ENCODE results near the gene SAMD13. TPM values are rescaled to one million over a fixed set of nuclear protein-coding genes. Genes with fewer than 3 reads are reported as not detected.
A peak's percentile ranks its signal among the peaks of the same experiment; 100 is the strongest.

SAMD13 gene
- polyA plus RNA-seq, 6 donors from 2014 or later, result 0.53 to 0.70 (median 0.55) TPM; not detected in 3

DNA sequence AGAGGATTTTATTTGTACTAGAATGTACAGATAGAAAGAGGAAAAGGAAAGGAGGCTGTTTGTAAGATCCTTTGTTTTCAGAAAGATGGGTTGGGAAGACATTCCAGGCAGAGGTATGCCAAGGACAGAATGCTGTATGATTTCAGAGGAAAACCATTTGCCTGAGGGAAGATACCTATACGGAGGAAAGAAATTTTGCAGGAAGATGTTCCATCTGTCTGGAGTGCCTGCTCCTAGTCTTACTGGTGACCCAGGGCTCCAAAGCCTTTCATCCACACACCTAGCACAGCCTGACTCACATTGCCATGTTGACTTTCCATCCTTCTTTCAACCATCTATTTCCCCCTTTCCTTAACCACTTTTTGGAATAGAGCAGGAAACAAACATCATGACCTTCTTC is 18.2 kb downstream of the SAMD13 start:
- H3K4me1 Mint-ChIP-seq, result no peaks in the 10 kb centered on the region
- H3K36me3 Mint-ChIP-seq, result peaks cover 0 to 8% of the 10 kb centered on the region in 2 donors
- ATAC-seq (ENCODE audit: low read depth in 2 of 2), result no peak
- H3K27me3 Mint-ChIP-seq, result peaks cover 4 to 6% (median 5%) of the 10 kb centered on the region in 3 donors
- H3K27ac Mint-ChIP-seq, result no peak overlapping the region
- H3K9me3 Mint-ChIP-seq, result peaks cover 0 to 13% (median 4%) of the 10 kb centered on the region in 7 donors
- H3K4me3 Mint-ChIP-seq, result no peak overlapping the region
- DNase-seq, result no peak

DNA sequence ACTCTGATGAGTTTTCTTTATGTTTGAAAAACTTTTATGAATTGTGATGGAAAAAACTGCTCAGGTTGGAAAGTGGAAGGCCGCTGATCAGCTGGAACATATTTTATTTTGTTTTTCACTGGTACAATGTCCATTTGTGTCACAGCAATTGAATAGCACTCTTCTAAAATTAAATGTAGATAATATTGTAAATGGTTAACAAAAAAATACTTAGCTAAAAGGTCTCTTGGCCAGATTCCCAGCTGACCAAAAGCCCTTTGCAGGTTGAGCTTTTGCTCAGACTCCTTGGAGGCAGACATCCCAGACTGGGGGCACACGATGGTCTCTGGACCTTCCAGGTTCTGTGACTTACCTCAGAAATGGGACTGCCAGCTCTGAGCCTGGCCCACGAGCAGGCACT is 26.3 kb downstream of the SAMD13 start:
- H3K4me1 Mint-ChIP-seq, result no peaks in the 10 kb centered on the region
- no peak overlapping the region for H3K4me3 Mint-ChIP-seq
- DNase-seq, result no peak
- H3K9me3 Mint-ChIP-seq, result peaks cover 0 to 3% (median 0%) of the 10 kb centered on the region in 7 donors
- H3K27me3 Mint-ChIP-seq, result no peaks in the 10 kb centered on the region
- H3K36me3 Mint-ChIP-seq, result no peaks in the 10 kb centered on the region
- no peak overlapping the region for H3K27ac Mint-ChIP-seq
- no peak for ATAC-seq (ENCODE audit: low read depth in 2 of 2)

- Mint-ChIP-seq H3K4me1 (peaks cover 0 to 10% (median 0%) of the 10 kb centered on the region in 3 donors), H3K27me3 (no peaks in the 10 kb centered on the region), H3K4me3 (no peak overlapping the region), H3K27ac (peak overlapping the region in 1 of 6 donors; percentile 37), H3K9me3 (peaks cover 0 to 6% (median 2%) of the 10 kb centered on the region in 7 donors), H3K36me3 (peaks cover 1 to 5% of the 10 kb centered on the region in 2 donors)
- ATAC-seq (ENCODE audit: low read depth in 2 of 2) (no peak), DNase-seq (no peak)
Observed at GRCh38 chr1:84330125-84330984, 28.8 kb downstream of the SAMD13 start.

GRCh38 chr1:84339503-84339902 is 38.0 kb downstream of the SAMD13 start:
- ATAC-seq (ENCODE audit: low read depth in 2 of 2), result no peak
- peak overlapping the region in 1 of 6 donors; percentile 29 for H3K27ac Mint-ChIP-seq
- H3K36me3 Mint-ChIP-seq, result peaks cover 3 to 30% of the 10 kb centered on the region in 2 donors
- peaks cover 0 to 5% (median 4%) of the 10 kb centered on the region in 3 donors for H3K27me3 Mint-ChIP-seq
- H3K4me1 Mint-ChIP-seq, result peaks cover 0 to 9% (median 0%) of the 10 kb centered on the region in 3 donors
- no peak for DNase-seq
- peaks cover 5 to 35% (median 26%) of the 10 kb centered on the region in 7 donors for H3K9me3 Mint-ChIP-seq
- H3K4me3 Mint-ChIP-seq, result no peak overlapping the region

- Mint-ChIP-seq H3K4me3 (no peak overlapping the region), H3K27ac (no peak overlapping the region), H3K9me3 (peaks cover 0 to 5% (median 0%) of the 10 kb centered on the region in 7 donors), H3K27me3 (peaks cover 0 to 5% (median 0%) of the 10 kb centered on the region in 3 donors), H3K4me1 (no peaks in the 10 kb centered on the region), H3K36me3 (no peaks in the 10 kb centered on the region)
- no peak for DNase-seq
- ATAC-seq (ENCODE audit: low read depth in 2 of 2), result no peak
Observed at GRCh38 chr1:84344286-84344685, 42.8 kb downstream of the SAMD13 start.

GRCh38 chr1:84345220-84345619 is 43.7 kb downstream of the SAMD13 start:
- H3K27ac Mint-ChIP-seq, result no peak overlapping the region
- H3K4me1 Mint-ChIP-seq, result no peaks in the 10 kb centered on the region
- peaks cover 0 to 5% (median 0%) of the 10 kb centered on the region in 7 donors for H3K9me3 Mint-ChIP-seq
- H3K4me3 Mint-ChIP-seq, result no peak overlapping the region
- ATAC-seq (ENCODE audit: low read depth in 2 of 2), result no peak
- H3K36me3 Mint-ChIP-seq, result no peaks in the 10 kb centered on the region
- DNase-seq, result no peak
- H3K27me3 Mint-ChIP-seq, result no peaks in the 10 kb centered on the region

GRCh38 chr1:84347271-84347931 is 45.9 kb downstream of the SAMD13 start:
- H3K27me3 Mint-ChIP-seq, result no peaks in the 10 kb centered on the region
- no peaks in the 10 kb centered on the region for H3K9me3 Mint-ChIP-seq
- no peak overlapping the region for H3K27ac Mint-ChIP-seq
- no peak for DNase-seq
- no peak overlapping the region for H3K4me3 Mint-ChIP-seq
- no peaks in the 10 kb centered on the region for H3K36me3 Mint-ChIP-seq
- H3K4me1 Mint-ChIP-seq, result no peaks in the 10 kb centered on the region
- ATAC-seq (ENCODE audit: low read depth in 2 of 2), result no peak

GRCh38 chr1:84347932-84348555 is 46.5 kb downstream of the SAMD13 start:
- DNase-seq (no peak), ATAC-seq (ENCODE audit: low read depth in 2 of 2) (no peak)
- Mint-ChIP-seq H3K9me3 (no peaks in the 10 kb centered on the region), H3K27me3 (no peaks in the 10 kb centered on the region), H3K4me1 (no peaks in the 10 kb centered on the region), H3K4me3 (no peak overlapping the region), H3K36me3 (no peaks in the 10 kb centered on the region), H3K27ac (no peak overlapping the region)

GRCh38 chr1:84348759-84349158 is 47.3 kb downstream of the SAMD13 start:
- Mint-ChIP-seq H3K4me1 (no peaks in the 10 kb centered on the region), H3K27me3 (no peaks in the 10 kb centered on the region), H3K4me3 (peak overlapping the region in 1 of 8 donors; percentile 42), H3K9me3 (no peaks in the 10 kb centered on the region), H3K36me3 (no peaks in the 10 kb centered on the region), H3K27ac (no peak overlapping the region)
- DNase-seq, result no peak
- ATAC-seq (ENCODE audit: low read depth in 2 of 2), result no peak

DNA sequence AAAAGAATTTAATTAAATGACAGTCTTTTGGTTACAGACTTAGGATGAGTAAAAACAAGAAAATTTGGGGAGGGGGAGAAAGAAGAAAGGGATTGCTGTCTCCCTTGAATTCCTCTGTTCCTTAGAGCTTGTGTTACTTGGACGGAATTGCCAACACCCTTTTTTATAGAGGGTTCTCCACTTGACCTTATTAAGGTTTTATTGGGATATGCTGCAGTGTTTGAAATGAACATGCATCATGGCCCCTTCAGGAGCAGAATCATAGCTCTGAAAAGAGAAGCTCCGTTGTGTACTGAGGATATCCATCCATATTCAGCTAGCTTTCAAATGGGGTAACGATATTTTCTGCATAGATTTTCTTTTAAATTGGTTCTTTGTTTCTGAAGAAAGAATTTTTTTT is 48.6 kb downstream of the SAMD13 start:
- Mint-ChIP-seq H3K27me3 (no peaks in the 10 kb centered on the region), H3K4me1 (no peaks in the 10 kb centered on the region), H3K4me3 (no peak overlapping the region), H3K27ac (no peak overlapping the region), H3K9me3 (no peaks in the 10 kb centered on the region), H3K36me3 (no peaks in the 10 kb centered on the region)
- ATAC-seq (ENCODE audit: low read depth in 2 of 2) (no peak), DNase-seq (no peak)

GRCh38 chr1:84350550-84350949 is 49.0 kb downstream of the SAMD13 start:
- ATAC-seq (ENCODE audit: low read depth in 2 of 2) (no peak), DNase-seq (no peak)
- H3K4me3 Mint-ChIP-seq, result no peak overlapping the region
- no peak overlapping the region for H3K27ac Mint-ChIP-seq
- no peaks in the 10 kb centered on the region for H3K9me3 Mint-ChIP-seq
- H3K4me1 Mint-ChIP-seq, result no peaks in the 10 kb centered on the region
- H3K36me3 Mint-ChIP-seq, result peaks cover 0 to 3% of the 10 kb centered on the region in 2 donors
- H3K27me3 Mint-ChIP-seq, result no peaks in the 10 kb centered on the region

DNA sequence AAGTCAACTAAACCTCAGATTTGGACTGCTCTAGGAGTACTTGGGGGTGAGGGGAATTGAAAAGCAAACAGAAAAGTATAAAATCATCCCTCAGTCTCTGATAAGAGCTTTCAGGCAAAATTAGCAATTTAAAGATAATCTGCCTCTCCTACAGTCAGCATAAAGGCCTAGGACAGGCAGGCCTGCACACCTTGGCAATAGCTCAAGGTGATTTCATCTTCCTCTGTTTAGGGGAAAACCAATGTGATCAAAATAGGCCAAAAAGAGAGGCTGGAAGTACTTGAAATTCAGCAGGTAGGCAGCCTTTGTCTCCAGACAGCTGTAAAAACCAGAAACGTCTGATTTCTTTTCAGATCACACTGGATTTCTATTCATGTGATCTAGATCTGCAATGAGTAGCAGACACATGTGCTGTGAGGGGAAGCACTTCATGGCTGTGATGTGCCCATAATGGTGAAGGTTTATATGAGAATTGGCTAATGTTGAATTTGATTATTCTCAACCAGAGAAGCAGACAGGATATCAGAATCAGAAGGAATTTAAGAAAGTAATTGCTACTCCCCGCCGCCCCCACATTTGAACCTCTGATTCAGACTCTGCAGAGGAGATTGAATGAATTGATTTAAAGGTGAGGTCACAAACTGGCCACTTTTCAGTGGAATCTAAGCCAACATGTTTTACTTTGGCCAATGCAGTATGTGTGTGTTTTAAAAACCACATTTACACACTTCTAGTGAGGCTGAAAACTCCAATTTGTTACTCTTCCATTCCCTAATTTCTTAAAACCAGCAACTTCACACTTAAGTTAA is 51.0 kb downstream of the SAMD13 start:
- H3K4me1 Mint-ChIP-seq, result no peaks in the 10 kb centered on the region
- no peak overlapping the region for H3K4me3 Mint-ChIP-seq
- no peaks in the 10 kb centered on the region for H3K27me3 Mint-ChIP-seq
- H3K9me3 Mint-ChIP-seq, result peaks cover 0 to 6% (median 0%) of the 10 kb centered on the region in 7 donors
- ATAC-seq (ENCODE audit: low read depth in 2 of 2), result no peak
- H3K36me3 Mint-ChIP-seq, result peaks cover 0 to 6% of the 10 kb centered on the region in 2 donors
- DNase-seq, result no peak
- H3K27ac Mint-ChIP-seq, result no peak overlapping the region

DNA sequence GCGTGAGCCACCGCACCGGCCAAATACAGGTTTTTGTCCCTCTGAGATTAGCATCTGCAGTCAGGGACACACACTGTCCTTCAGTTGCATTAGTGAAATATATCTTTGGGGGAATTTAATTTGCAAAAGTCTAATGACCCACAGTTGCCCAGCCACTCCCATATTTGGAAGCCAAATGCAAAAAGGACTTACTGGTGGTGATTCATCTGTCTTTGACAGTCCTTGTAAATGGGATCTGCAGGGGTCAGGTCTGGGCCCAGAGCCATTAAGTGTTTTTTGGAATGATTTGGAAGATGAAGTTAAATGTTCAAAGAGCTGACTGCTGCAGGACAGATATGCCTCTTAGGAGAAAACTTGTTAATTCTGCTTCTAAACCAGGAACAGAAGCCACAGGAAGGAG is 52.2 kb downstream of the SAMD13 start:
- Mint-ChIP-seq H3K27me3 (no peaks in the 10 kb centered on the region), H3K9me3 (peaks cover 0 to 6% (median 0%) of the 10 kb centered on the region in 7 donors), H3K27ac (no peak overlapping the region), H3K36me3 (peaks cover 0 to 6% of the 10 kb centered on the region in 2 donors), H3K4me3 (no peak overlapping the region), H3K4me1 (no peaks in the 10 kb centered on the region)
- no peak for ATAC-seq (ENCODE audit: low read depth in 2 of 2)
- no peak for DNase-seq

Data from naive B cell (primary cell).